Effector memory CD8-positive, alpha-beta T cell (primary cell): ENCODE data around the gene AKIP1.
"Not testable (repeated sequence)": the region's sequence is repeated elsewhere in the genome, so short reads cannot be mapped to it uniquely, and the experiment has no call there.

ENCODE experiments used
- ATAC-seq: fragments of 150-1000 bp; cut with Tn5 transposase; replicated peaks from 2 replicates; pipeline ENCODE4 v1.10.0; 2021; ENCODE audit warnings: mild to moderate bottlenecking, moderate library complexity
- DNase-seq, 3 experiments: peaks; one replicate each; pipeline ENCODE4 v3.0.0; 2021
- H3K27ac Mint-ChIP-seq, 2 donors: one replicate each; pipeline ENCODE4 v1.8.0; 2022; ENCODE audit warnings: mild to moderate bottlenecking in 2 of 2, mixed read lengths in 2 of 2, moderate library complexity in 2 of 2
- H3K27me3 Mint-ChIP-seq, 2 donors: one replicate each; pipeline ENCODE4 v1.8.0; 2022; ENCODE audit warnings: mixed read lengths in 2 of 2
- H3K36me3 Mint-ChIP-seq: one replicate; pipeline ENCODE4 v1.8.0; 2022; ENCODE audit warnings: mild to moderate bottlenecking, moderate library complexity, mixed read lengths; ENCODE audit not compliant: insufficient read depth
- H3K4me1 Mint-ChIP-seq, 2 donors: one replicate each; pipeline ENCODE4 v1.8.0; 2022; ENCODE audit warnings: low read depth in 2 of 2, mixed read lengths in 2 of 2
- H3K4me3 Mint-ChIP-seq, 2 donors: one replicate each; pipeline ENCODE4 v1.8.0; 2022; ENCODE audit warnings: mild to moderate bottlenecking in 2 of 2, mixed read lengths in 2 of 2, moderate library complexity in 2 of 2
- H3K9me3 Mint-ChIP-seq, 2 donors: one replicate each; pipeline ENCODE4 v1.8.0; 2022; ENCODE audit warnings: mixed read lengths in 2 of 2

Gene AKIP1

DNA sequence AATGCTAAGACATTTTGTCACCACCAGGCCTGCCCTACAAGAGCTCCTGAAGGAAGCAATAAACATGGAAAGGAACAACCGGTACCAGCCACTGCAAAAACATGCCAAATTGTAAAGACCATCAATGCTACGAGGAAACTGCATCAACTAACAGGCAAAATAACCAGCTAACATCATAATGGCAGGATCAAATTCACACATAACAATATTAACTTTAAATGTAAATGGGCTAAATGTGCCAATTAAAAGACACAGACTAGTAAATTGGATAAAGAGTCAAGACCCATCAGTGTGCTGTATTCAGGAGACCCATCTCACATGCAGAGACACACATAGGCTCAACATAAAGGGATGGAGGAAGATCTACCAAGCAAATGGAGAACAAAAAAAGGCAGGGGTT lies 19.8 kb upstream of the AKIP1 start:
- not testable (repeated sequence) for H3K4me1 Mint-ChIP-seq, ATAC-seq, H3K9me3 Mint-ChIP-seq, H3K27ac Mint-ChIP-seq, H3K36me3 Mint-ChIP-seq, H3K4me3 Mint-ChIP-seq, DNase-seq
- H3K27me3 Mint-ChIP-seq = peaks cover 43% of the 10 kb centered on the region in 2 donors

DNA sequence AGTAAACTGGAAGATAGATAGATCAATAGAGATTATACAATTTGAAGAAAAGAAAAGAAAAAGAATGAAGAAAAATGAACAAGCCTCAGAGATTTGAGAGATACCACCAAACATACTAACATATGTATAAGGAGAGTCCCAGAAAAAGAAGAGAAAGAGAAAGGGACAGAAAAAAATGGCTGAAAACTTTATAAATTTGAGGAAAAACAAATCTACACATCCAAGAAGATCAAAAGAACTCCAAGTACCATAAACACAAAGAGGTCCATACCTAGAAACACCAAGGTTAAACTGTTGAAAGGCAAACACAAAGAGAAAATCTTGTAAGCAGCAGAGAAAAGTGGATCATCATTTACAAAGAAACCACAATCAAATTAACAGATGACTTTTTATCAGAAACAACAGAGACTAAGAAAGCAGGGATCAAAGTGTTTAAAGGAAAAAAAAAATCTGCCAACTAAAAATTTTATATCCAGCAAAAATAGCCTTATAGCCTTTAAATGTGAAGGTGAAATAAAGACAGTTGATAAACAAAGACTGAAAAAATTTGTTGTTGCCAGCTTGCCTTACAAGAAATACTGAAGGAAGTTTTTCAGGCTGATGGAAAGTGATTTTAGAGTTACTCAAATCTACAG lies 11.8 kb upstream of the AKIP1 start:
- ATAC-seq = no peak
- Mint-ChIP-seq H3K4me1 (no peaks in the 10 kb centered on the region), H3K9me3 (peaks cover 0 to 9% of the 10 kb centered on the region in 2 donors), H3K27ac (no peak overlapping the region), H3K36me3 (peaks cover 2% of the 10 kb centered on the region), H3K27me3 (peaks cover 0 to 13% of the 10 kb centered on the region in 2 donors), H3K4me3 (no peak overlapping the region)
- DNase-seq = no peak

GRCh38 chr11:8905528-8906165 lies 5.3 kb upstream of the AKIP1 start:
- DNase-seq = no peak
- no peak for ATAC-seq
- peaks cover 12% of the 10 kb centered on the region for H3K36me3 Mint-ChIP-seq
- no peak overlapping the region for H3K27ac Mint-ChIP-seq
- H3K4me3 Mint-ChIP-seq = no peak overlapping the region
- no peaks in the 10 kb centered on the region for H3K9me3 Mint-ChIP-seq
- peaks cover 8 to 17% of the 10 kb centered on the region in 2 donors for H3K4me1 Mint-ChIP-seq
- peaks cover 0 to 13% of the 10 kb centered on the region in 2 donors for H3K27me3 Mint-ChIP-seq

GRCh38 chr11:8907116-8907515 lies 3.9 kb upstream of the AKIP1 start:
- no peak for ATAC-seq
- no peak for DNase-seq
- Mint-ChIP-seq H3K9me3 (no peaks in the 10 kb centered on the region), H3K4me1 (peaks cover 10 to 18% of the 10 kb centered on the region in 2 donors), H3K36me3 (peaks cover 16% of the 10 kb centered on the region), H3K27ac (no peak overlapping the region), H3K27me3 (peaks cover 0 to 5% of the 10 kb centered on the region in 2 donors), H3K4me3 (no peak overlapping the region)

- DNase-seq (no peak), ATAC-seq (no peak)
- Mint-ChIP-seq H3K4me1 (peaks cover 10 to 21% of the 10 kb centered on the region in 2 donors), H3K27ac (no peak overlapping the region), H3K27me3 (no peaks in the 10 kb centered on the region), H3K36me3 (peaks cover 20% of the 10 kb centered on the region), H3K9me3 (no peaks in the 10 kb centered on the region), H3K4me3 (no peak overlapping the region)
Observed at GRCh38 chr11:8908099-8908498, 2.9 kb upstream of the AKIP1 start.

DNA sequence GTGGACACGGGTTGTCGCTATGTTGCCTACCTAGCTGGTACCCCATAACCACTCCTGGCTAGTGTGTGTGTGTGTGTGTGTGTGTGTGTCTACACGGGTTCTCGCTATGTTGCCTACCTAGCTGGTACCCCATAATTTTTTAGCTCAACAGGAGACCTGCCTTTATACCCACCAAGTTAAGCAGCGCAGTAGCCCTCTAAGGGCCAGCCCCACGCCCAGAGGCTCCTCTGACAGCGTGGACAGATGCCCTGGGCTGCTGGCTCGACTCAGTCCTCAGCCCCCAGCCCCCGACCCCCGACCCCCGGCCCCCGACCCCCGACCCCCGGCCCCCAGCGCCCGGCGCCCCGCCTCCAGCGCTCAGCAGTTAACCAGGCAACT lies 351 bp upstream of the AKIP1 start:
- peaks cover 24 to 37% of the 10 kb centered on the region in 2 donors for H3K4me1 Mint-ChIP-seq
- H3K27me3 Mint-ChIP-seq = no peaks in the 10 kb centered on the region
- peak; percentile 25 for ATAC-seq
- H3K27ac Mint-ChIP-seq = peak overlapping the region; percentile 87 to 91
- peak overlapping the region; percentile 86 to 94 for H3K4me3 Mint-ChIP-seq
- no peaks in the 10 kb centered on the region for H3K9me3 Mint-ChIP-seq
- DNase-seq = peak in 1 of 3 experiments; percentile 5
- peaks cover 21% of the 10 kb centered on the region for H3K36me3 Mint-ChIP-seq

DNA sequence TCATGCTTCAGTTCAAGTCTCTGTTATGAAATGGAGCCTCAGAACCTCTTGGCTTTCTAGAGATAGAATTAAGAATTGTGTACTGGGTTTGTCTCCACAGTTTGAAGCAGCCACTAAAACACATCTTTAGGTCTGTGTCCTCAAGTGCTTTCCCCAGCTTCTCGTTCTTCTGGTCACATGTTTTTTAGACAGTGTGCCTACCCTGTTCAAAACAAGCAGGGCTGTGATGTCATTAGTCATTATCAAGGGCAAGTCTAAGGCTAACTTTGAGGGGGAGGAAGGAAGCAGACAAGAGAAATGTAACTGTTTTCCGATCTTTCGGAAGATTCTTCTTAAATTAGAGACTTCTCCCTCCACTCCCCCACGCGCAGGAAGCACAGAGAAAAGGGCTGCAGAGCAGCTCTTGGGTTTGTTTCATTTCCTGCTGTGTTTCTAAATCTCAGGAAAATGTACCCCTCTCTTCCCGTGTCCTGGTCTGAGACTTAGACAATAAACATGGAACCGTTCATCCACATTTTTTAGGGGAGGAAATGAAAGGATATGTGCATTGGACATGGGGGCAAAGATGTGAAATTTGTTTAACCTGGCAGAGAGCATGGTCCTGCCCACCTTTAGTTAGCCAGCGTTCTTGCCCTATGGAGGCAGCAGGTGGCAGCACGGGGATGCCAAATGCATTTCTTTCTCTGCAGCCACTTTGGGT lies 3.1 kb downstream of the AKIP1 start:
- Mint-ChIP-seq H3K4me3 (peak overlapping the region; percentile 62 to 64), H3K27ac (peak overlapping the region; percentile 88 to 89), H3K9me3 (no peaks in the 10 kb centered on the region), H3K4me1 (peaks cover 23 to 35% of the 10 kb centered on the region in 2 donors), H3K36me3 (peaks cover 18% of the 10 kb centered on the region), H3K27me3 (no peaks in the 10 kb centered on the region)
- DNase-seq (peak; percentile 14 to 38 (median 15)), ATAC-seq (peak; percentile 46)

DNA sequence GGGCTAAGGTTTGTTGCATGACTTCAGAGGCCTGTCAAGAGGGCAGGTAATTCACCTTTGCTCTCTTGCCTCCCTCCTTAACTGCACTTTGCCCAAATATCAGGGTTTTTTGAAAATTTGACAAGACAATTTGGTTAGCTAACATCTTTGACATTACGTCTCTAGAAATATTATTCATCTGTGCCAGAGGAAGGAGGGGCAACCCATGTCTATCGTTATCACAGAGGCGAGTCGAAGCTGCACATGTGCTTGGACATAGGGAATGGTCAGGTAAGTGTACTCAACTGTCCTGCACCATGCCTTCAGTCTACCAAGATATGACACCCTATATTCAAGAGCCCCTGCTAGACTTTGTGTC lies 3.7 kb downstream of the AKIP1 start:
- Mint-ChIP-seq H3K4me3 (peak overlapping the region; percentile 62 to 64), H3K27ac (peak overlapping the region in 1 of 2 donors; percentile 88), H3K36me3 (peaks cover 19% of the 10 kb centered on the region), H3K4me1 (peaks cover 23 to 30% of the 10 kb centered on the region in 2 donors), H3K9me3 (no peaks in the 10 kb centered on the region), H3K27me3 (no peaks in the 10 kb centered on the region)
- no peak for DNase-seq
- no peak for ATAC-seq

DNA sequence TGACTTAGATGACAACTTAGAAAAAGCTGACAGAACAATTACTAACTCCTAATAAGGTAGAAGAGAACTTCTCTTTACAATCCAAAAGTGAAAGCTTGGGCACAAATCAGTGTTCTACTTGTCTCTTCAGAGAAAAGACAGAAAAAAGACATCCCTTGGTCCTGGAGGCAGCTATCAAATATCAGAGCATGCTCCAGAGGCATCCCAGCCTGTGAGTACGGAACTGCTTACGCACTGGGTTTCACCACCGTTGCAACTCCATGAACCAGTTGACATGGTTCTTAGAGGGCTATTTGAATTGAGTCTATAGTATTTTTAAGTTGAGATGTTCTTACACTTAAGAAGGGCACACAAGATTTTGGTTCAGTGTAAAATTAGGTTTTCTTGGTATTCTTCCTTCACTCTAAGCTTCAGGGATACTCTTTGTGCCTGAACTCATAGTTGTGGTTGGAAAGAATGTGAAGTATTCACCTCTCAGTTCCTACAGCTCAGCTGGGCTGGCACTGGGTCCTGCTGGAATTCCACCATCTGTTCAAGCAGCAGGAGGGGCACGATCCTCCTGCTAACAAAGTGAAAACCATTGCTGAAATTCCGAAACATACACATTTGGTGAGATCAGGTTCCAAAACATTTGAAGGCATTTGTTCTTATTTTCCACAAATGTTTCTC lies 6.3 kb downstream of the AKIP1 start:
- no peaks in the 10 kb centered on the region for H3K27me3 Mint-ChIP-seq
- DNase-seq (no peak), ATAC-seq (no peak)

GRCh38 chr11:8922691-8923090 lies 11.7 kb downstream of the AKIP1 start:
- Mint-ChIP-seq H3K27ac (no peak overlapping the region), H3K27me3 (no peaks in the 10 kb centered on the region), H3K4me3 (no peak overlapping the region), H3K36me3 (peaks cover 10% of the 10 kb centered on the region), H3K4me1 (no peaks in the 10 kb centered on the region), H3K9me3 (no peaks in the 10 kb centered on the region)
- ATAC-seq (no peak), DNase-seq (no peak)

More for the DNA sequence above, 6.3 kb downstream of the AKIP1 start:
- Mint-ChIP-seq H3K4me3 (no peak overlapping the region), H3K9me3 (no peaks in the 10 kb centered on the region), H3K27ac (no peak overlapping the region), H3K4me1 (peaks cover 15 to 17% of the 10 kb centered on the region in 2 donors), H3K36me3 (peaks cover 15% of the 10 kb centered on the region)

GRCh38 chr11:8925711-8926110 lies 14.7 kb downstream of the AKIP1 start:
- Mint-ChIP-seq H3K4me3 (no peak overlapping the region), H3K36me3 (peaks cover 5% of the 10 kb centered on the region), H3K27ac (no peak overlapping the region), H3K4me1 (no peaks in the 10 kb centered on the region), H3K9me3 (no peaks in the 10 kb centered on the region), H3K27me3 (peaks cover 6 to 7% of the 10 kb centered on the region in 2 donors)
- DNase-seq (no peak), ATAC-seq (no peak)

DNA sequence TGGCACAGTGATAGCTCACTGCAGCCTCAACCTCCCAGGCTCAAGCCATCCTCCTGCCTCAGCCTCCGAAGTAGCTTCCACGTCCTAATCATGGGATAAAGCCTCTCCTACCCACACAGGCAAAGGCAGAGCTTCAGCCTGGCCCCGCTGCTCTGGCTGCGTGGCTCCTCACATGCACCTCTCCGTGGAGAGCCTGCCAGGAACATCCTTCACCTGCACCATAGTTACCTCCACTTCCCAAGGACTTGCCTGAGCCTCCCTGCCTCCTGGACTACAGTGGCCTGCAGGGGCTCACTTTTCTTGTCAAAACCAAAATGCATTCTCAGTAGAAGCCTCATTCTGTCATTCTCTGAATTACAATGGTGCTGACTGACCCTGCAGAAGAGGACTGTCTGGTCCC lies 15.2 kb downstream of the AKIP1 start:
- ATAC-seq (no peak), DNase-seq (no peak)
- no peaks in the 10 kb centered on the region for H3K9me3 Mint-ChIP-seq
- no peaks in the 10 kb centered on the region for H3K4me1 Mint-ChIP-seq
- H3K27ac Mint-ChIP-seq = peak overlapping the region in 1 of 2 donors; percentile 22
- peaks cover 6 to 7% of the 10 kb centered on the region in 2 donors for H3K27me3 Mint-ChIP-seq
- no peak overlapping the region for H3K4me3 Mint-ChIP-seq
- peaks cover 5% of the 10 kb centered on the region for H3K36me3 Mint-ChIP-seq

DNA sequence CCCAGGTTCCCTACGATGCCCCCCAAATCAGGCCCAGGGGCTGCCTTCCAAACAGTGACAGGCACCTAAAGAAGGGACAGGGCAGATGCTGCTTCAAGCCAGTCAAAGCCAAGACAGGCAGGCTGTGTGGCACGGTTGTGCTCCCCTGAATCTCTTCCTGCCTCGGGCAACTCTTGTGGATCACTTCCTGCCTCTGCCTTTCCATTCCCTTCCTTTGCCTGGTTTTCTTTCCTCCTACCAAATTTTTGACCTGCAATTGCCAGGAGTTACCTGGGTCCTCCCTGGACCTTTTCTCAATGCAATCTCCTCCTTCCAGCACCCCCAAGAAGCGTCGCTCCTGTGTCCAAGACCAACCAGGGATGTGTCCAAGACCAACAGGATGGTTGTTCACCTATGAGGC lies 16.2 kb downstream of the AKIP1 start:
- Mint-ChIP-seq H3K27ac (peak overlapping the region in 1 of 2 donors; percentile 22), H3K4me1 (no peaks in the 10 kb centered on the region), H3K36me3 (no peaks in the 10 kb centered on the region), H3K4me3 (no peak overlapping the region), H3K9me3 (no peaks in the 10 kb centered on the region), H3K27me3 (peaks cover 6 to 12% of the 10 kb centered on the region in 2 donors)
- ATAC-seq (no peak), DNase-seq (no peak)
